DMS153 treated with DMSO at 0.1 percent for 48 hours (cell line): ENCODE results near the gene NUP214.
"Not testable (repeated sequence)": the region's sequence is repeated elsewhere in the genome, so short reads cannot be mapped to it uniquely, and the experiment has no call there.

Experiments used
- DNase-seq: peaks from one replicate; lab custom pipeline; 2025; ENCODE audit not compliant: unreplicated experiment; lab: John Stamatoyannopoulos, UW

The NUP214 gene

DNA sequence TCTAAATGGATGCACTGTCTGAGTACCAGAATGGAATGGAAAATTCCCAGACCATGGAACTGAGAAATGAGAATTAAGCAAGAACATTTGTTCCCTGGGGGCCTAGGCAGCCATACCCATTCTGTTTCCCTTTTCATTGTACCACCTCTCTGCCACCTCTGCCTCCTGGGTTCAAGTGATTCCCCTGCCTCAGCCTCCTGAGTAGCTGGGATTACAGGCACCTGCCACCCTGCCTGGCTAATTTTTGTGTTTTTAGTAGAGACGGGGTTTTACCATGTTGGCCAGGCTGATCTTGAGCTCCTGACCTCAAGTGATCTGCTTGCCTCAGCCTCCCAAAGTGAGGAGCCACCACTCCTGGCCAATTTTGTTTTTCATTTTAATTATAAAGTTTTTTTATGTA lies 33.3 kb downstream of the NUP214 start:
- DNase-seq: not testable (repeated sequence)

DNA sequence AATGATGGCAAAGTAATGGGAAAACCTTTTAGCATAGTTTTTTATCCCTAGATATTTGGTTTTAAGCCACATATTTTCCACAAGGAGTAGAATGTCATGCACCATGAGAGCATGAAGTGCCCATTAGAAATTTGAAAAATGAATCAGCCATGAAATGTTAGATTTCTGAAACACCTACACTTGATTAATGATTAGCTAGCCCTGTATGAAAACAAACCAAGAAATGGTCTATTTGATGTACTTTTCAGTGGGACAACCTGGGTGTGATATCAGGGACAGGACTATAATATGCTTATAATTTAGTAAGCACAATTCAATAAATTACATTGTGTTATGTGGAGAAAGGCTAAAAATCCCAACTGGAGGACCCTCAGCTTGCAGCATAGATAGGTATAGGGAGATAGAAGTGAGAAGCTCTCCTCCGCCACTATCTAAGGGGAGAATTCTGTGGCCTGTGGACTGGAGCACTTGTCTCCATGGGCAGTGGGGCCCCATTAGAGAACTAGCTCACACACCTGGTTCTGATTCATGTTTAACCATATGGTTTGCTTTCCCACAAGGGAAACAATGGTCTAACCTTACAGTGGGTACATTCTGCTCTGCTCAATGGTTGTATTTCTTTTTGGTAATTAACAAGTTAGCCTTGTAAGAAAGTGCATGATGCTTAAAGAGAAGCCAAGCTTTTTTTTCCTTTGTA lies 35.2 kb downstream of the NUP214 start:
- no peak for DNase-seq

DNA sequence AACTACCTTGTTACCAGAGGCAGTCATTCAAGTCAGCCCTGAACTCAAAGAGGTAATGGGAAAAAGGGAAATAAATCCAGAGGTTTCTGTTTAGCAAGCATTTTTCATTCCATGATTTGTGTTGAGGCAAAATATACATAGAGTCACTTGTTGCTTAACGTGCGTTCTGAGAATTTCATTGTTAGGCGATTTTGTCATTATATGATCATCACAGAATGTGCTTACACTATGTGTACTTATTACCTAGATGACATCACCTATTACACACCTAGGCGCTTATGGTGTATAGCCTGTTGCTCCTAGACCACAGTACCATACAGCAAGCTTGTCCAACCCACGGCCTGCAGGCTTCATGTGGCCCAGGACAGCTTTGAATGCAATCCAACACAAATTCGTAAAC lies 36.2 kb downstream of the NUP214 start:
- no peak for DNase-seq

DNA sequence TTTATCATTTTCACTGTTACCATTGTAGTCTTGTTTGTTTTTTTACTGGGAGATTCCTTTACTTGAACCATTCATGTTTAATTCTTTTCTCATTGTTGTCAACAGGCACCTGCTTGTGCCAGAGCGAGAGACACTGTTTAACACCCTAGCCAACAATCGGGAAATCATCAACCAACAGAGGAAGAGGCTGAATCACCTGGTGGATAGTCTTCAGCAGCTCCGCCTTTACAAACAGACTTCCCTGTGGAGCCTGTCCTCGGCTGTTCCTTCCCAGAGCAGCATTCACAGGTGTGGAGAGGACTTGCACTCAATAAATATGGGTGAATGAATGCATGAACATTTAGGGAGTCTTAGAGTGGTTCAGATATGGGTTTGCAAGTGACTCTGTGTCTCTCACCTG lies 37.5 kb downstream of the NUP214 start:
- no peak for DNase-seq

- no peak for DNase-seq
These were observed 40.1 kb downstream of the NUP214 start for GRCh38 chr9:131165523-131165922.

GRCh38 chr9:131167146-131167692 lies 41.8 kb downstream of the NUP214 start:
- DNase-seq: peak; percentile 73

DNA sequence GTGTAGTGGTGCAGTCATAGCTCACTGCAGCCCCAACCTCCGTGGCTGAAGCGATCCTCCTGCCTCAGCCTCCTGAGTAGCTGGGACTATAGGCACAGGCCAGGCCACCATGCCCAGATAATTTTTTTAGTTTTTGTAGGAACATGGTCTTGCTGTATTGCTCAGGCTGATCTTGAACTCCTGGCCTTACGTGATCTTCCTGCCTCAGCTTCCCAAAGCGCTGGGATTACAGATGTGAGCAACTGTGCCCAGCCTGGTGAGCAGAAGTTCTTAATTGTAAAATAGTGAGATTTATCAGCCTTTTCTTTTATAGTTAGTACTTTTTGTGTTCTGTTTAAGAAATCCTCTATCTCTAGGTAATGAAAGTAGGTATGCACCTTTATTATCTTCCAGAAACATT lies 42.5 kb downstream of the NUP214 start:
- no peak for DNase-seq

GRCh38 chr9:131169563-131170240 lies 44.3 kb downstream of the NUP214 start:
- no peak for DNase-seq

- DNase-seq: no peak
These were observed 48.6 kb downstream of the NUP214 start for GRCh38 chr9:131173995-131174394.

- DNase-seq: no peak
These were observed 49.4 kb downstream of the NUP214 start for GRCh38 chr9:131174681-131175239.

DNA sequence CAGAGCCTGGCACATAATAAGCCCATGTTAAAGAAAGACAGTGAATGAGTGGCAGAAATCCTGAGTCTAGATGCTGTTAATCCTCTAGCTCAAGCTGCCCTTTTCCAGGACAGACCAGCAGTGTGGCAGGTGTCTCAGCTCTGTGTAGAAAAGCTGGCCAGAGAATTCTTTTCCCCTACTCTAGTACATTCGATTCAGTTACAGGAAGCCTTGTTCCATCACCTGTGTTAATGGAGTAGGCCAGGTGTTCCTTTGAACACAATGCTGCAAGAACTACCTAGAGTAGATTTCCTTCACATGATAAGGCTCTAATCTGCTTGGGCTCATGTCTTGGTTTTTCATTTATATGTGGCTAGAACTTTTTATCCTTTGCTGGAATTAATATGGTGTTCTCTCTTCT lies 52.5 kb downstream of the NUP214 start:
- DNase-seq: no peak

DNA sequence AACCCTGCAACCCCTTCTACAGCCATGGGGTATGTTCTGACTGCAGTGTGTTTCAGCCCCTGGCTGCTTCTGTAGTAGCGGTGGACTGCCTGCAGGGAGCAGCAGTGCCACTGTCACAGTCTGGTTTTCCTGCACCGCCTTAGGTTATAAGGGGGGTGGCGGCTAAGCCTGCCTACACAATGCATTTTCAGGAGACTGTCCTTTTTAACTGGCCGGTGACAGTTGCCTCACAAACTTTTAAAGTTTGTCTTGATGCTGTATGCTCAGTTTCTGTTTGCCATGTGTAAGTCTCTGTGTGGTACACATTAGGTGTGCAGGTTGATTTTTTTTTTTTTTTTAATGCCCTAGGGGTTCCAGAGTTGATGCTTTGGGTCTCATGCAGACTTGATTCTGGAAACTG lies 53.0 kb downstream of the NUP214 start:
- DNase-seq: peak; percentile 44

GRCh38 chr9:131178926-131179325 lies 53.5 kb downstream of the NUP214 start:
- no peak for DNase-seq

GRCh38 chr9:131179561-131180219 lies 54.3 kb downstream of the NUP214 start:
- no peak for DNase-seq

- DNase-seq: no peak
These were observed 55.1 kb downstream of the NUP214 start for GRCh38 chr9:131180454-131180853.

GRCh38 chr9:131181091-131181681 lies 55.8 kb downstream of the NUP214 start:
- DNase-seq: no peak

DNA sequence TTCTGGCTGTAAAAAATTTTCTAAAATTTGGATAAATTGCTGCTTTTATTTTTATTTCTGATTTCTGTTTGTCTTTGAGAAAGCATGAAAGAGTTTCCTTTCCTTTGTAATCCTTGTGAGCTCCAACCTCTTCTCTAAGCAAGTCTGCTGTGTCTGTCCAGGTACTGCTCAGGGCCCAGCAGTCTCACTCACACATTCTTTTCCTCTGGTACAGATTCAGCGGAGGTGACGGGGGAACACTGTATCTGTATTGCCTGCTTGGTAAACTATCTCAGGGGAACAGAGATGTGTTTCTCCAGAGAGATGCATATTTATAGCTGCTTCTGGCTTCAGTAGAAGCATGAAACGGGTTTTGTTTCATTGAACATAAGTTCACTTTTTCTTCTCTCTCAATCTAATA lies 60.5 kb downstream of the NUP214 start:
- DNase-seq: no peak

GRCh38 chr9:131186622-131187021 lies 61.2 kb downstream of the NUP214 start:
- no peak for DNase-seq

GRCh38 chr9:131187957-131188356 lies 62.6 kb downstream of the NUP214 start:
- DNase-seq: no peak

GRCh38 chr9:131188976-131189375 lies 63.6 kb downstream of the NUP214 start:
- no peak for DNase-seq

DNA sequence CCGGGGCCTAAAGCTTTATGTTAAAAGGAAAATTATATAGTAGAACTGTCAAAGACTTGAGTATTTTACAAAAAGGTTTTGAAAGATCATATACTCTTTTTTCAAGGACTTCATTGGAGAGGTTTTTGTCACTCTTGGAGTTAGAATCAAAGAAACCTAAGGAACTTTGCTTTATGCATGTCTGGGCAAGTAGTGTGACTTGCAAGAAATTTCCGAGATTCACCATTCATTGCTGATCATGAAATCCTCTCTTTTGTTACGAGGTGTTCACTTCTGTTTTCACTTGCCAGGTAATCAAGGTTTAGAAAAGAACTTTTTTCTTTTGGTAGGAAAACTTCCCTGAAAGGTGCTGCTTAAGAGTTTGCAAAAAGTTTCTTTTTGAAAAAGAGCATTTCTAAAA lies 64.8 kb downstream of the NUP214 start:
- DNase-seq: no peak
